ENCODE results near the gene TEX101.
A peak's percentile ranks its signal among the peaks of the same experiment; 100 is the strongest.

The TEX101 gene

DNA sequence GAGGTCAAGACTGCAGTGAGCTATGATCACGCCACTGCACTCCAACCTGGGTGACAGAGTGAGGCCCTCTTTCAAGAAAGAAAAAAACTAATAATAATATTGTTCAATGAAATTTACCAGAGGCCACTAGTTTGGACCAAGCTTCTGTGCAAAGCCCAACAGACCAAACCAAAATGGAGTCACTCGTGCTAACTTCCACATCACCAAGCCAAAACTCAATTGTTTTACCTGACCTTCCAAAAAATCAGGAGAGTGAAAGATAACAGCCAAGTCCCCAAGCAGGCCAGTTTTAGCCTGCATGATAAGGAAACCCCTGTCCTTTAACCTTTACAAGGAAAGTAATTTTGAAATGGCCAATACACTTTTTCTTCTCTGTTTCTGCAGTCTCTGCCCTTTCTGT lies 30.7 kb downstream of the TEX101 start:
- FAIRE-seq (no peak), DNase-seq (ENCODE audit: insufficient read length, low spot score) (no peak)

GRCh38 chr19:43446746-43447489 lies 32.2 kb downstream of the TEX101 start:
- DNase-seq (ENCODE audit: insufficient read length, low spot score) = peak; percentile 74
- FAIRE-seq = peak; percentile 94

GRCh38 chr19:43447655-43448054 lies 33.0 kb downstream of the TEX101 start:
- no peak for FAIRE-seq

DNA sequence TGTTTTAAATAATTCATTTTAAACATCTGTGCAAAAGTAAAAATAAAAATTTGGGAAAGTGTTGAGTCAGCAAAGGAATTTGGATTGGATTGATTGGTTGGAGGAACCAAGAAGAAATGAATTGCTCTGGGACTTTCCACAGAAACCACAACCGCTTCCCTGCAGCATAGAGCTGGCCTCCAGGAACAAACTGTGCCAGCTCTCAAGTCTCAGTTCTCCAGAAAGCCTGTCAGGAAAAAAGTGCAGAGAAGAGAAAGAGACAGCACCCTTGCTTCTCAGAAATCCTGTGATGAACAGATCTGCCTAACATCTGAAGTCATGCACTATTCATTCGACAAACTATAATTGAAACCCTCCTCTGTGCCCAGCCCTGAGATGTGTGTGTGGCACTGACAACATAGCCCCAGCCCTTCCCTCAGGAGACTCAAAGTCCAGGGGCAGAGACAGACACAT lies 35.9 kb downstream of the TEX101 start:
- no peak for FAIRE-seq

More at GRCh38 chr19:43447655-43448054, 33.0 kb downstream of the TEX101 start:
- DNase-seq (ENCODE audit: insufficient read length, low spot score) = no peak

DNA sequence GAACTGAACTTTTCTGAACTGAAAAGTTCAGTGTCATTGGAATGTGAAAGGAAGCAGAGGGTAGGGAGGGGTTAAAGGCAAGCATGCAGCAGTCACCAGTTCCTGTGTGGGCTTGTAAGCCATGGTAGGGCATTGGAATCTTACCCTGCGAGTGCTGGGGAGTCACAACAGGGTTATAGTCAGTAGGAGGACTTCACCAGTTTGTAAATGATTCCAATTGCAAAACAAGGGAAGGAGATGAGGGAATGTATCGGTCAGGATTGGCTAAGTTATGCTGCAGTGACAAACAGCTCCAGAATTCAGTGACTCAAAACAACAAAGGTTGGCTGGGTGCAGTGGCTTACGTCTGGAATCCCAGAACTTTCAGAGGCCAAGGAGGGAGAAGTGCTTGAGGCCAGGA lies 37.9 kb downstream of the TEX101 start:
- DNase-seq (ENCODE audit: insufficient read length, low spot score) (no peak), FAIRE-seq (no peak)

More for the DNA sequence above, 35.9 kb downstream of the TEX101 start:
- DNase-seq (ENCODE audit: insufficient read length, low spot score) = no peak

DNA sequence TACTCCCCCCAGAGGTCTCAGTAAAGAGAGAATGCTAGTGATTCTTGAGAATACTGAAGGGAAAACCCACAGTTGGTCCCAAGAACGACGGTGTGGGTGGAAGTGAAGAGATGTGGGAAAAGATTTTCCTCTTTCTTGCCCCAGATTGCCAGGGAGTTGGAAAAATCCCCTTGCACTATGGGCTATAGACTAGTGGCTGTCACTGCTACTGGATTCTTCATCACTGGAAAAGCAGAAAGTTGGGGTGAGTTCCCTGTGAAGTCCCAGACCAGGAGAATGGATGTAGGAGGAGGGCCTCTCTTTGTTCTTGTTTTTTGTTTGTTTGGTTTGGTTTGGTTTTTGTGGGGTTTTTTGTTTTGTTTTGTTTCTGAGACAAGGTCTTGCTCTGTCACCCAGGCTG lies 39.3 kb downstream of the TEX101 start:
- DNase-seq (ENCODE audit: insufficient read length, low spot score) (no peak), FAIRE-seq (no peak)

DNA sequence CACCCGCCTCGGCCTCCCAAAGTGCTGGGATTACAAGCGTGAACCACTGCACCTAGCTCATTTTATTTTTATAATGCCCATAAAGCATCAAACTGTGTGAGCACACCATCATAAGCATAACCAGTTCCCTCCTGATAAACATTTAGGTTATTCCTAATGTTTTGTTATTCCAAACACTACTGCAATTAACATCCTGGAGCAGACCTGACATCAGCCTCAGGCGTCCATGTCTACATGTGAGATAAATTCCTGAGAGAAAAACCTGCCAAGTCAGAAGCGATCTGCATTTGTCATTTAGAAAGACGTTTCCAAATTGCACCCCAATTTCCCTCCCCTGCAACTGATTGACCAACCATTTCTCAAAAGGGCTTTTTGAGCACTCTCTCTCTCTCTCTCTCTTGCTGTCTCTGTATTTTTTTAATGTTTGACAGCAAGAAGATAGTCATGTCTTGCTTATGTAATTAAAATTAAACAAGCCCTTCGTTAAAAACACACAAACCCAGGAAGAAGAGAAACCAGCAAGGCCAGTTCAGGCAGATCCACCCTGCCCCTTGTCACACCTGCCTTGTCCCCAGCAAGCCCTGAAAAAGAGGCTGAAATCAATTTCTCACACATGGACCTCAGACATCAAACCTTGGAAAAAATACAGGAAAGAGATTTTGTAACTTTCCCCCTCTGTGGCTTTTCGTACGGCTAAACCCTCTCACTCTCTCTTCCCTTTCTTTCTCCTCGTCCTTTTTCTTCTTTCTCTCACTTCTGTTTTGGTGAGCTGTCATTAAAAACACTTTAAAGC lies 40.8 kb downstream of the TEX101 start:
- DNase-seq (ENCODE audit: insufficient read length, low spot score) (no peak), FAIRE-seq (no peak)

- no peak for DNase-seq (ENCODE audit: insufficient read length, low spot score)
- no peak for FAIRE-seq
These were observed 43.1 kb downstream of the TEX101 start for GRCh38 chr19:43457809-43458208.

- DNase-seq (ENCODE audit: insufficient read length, low spot score) = no peak
- FAIRE-seq = no peak
These were observed 45.8 kb downstream of the TEX101 start for GRCh38 chr19:43460362-43461016.

GRCh38 chr19:43461303-43461702 lies 46.6 kb downstream of the TEX101 start:
- no peak for FAIRE-seq
- no peak for DNase-seq (ENCODE audit: insufficient read length, low spot score)

GRCh38 chr19:43462383-43462782 lies 47.7 kb downstream of the TEX101 start:
- FAIRE-seq (no peak), DNase-seq (ENCODE audit: insufficient read length, low spot score) (no peak)

GRCh38 chr19:43462785-43463380 lies 48.2 kb downstream of the TEX101 start:
- FAIRE-seq (no peak), DNase-seq (ENCODE audit: insufficient read length, low spot score) (no peak)

- FAIRE-seq = peak; percentile 94
These were observed 48.9 kb downstream of the TEX101 start for GRCh38 chr19:43463381-43464133.

DNA sequence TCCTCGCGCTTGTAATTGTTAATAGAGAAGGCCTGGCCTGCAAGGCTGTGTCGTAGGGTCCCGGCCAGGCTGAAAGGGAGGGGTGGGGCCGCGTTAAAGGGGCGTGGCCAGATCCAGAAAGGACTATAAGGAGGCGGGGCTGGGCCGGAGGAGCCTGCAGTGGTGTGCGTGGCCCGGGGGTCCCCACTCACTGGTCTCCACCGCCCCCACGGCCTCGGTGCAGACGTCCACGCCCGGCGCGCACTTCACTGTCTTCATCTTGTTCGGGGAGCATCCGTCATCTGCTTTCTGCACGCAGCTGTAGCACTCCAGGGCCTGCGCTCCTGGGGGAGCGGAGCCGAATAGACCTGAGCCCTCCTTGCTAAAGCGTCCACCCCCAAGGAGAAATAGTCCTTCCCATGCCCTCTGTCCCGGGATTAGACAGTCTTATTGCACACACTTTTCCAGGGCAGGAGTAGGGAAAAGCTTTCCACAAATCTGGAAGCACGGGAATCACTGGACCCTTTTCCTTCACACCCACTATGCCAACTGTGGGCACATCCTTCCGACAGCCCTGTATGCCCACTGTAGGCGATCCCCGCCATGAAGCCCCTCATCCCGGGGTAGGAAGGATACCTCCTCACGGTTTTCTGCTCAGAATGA lies 49.6 kb downstream of the TEX101 start:
- peak; percentile 57 for DNase-seq (ENCODE audit: insufficient read length, low spot score)
- FAIRE-seq = no peak

More at GRCh38 chr19:43463381-43464133, 48.9 kb downstream of the TEX101 start:
- peak; percentile 87 for DNase-seq (ENCODE audit: insufficient read length, low spot score)

DNA sequence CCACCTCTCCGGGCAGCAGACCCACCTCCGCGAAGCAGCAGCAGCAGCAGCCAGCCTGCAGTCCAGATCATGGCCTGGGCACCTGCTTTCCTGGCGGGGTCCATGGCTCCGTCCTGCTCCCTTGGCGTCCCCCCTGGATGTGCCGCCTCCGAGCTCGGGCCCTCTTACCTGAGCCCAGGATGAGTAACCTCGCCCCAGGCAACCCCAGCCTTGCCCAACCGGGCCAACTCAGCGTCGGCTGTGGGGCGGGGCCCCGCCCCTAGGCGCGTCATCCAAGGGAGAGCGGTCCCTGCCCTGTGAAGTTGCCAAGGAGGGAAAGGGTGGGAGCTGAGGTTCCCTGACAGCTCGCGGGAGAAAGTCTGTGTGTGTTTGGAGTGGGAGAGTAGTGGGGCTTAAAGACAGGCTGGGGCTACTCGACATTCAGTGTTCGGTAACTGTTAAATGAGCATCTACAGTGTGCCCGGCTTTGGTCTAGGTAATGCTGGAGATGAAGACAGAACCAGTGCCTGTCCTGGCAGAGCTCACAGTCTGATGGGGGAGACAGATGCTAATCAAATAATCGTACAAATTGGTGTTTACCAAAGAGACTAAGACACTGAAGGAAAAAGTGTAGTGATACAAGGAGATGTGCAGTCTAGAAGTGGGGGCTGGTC lies 50.9 kb downstream of the TEX101 start, which contains the start of gene LYPD3:
LYPD3 (minus strand) TSS at position 141 of the 653 bp plus-strand sequence; CDS start at position 104, 37 bp downstream.
- DNase-seq (ENCODE audit: insufficient read length, low spot score) (no peak), FAIRE-seq (no peak)

DNA sequence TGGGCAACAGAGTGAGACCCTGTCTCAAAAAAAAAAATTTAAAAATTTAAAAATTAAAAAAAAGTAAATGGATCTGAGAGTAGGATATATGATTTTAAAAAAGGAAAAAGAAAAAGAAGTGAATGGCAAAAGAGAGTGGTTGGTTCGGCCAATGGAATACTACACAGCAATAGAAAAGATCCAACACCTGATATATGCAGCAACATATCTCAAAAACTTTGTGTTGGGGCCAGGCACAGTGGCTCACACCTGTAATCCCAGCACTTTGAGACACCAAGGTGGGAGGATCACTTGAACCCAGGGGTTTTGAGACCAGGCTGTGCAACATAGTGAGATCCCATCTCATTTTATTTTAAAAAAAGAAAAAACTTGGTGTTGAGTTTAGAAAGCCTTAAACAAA lies 52.1 kb downstream of the TEX101 start:
- FAIRE-seq = no peak

GRCh38 chr19:43467276-43467675 lies 52.6 kb downstream of the TEX101 start:
- FAIRE-seq (no peak), DNase-seq (ENCODE audit: insufficient read length, low spot score) (no peak)

More for the DNA sequence above, 52.1 kb downstream of the TEX101 start:
- DNase-seq (ENCODE audit: insufficient read length, low spot score) = no peak

DNA sequence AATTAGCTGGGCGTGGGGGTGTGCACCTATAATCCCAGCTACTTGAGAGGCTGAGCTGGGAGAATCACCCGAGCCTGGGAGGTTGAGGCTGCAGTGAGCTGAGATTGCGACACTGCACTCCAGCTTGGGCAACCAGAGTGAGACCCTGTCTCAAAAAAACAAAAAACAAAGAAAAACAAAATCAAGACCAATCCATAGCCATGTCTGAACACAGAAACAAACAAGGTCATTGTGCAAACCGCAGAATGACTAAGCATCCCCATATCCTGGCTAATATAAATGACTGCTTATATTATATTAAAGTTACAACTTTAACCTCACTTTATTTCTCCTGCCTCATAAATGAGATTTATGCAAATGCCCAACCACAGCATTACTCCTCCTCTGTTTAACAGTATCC lies 53.0 kb downstream of the TEX101 start:
- DNase-seq (ENCODE audit: insufficient read length, low spot score) (no peak), FAIRE-seq (no peak)

All from GM19239 (cell line).